D721Med (cell line): ENCODE results near the gene OR2A14.
"Not testable (repeated sequence)": the region's sequence is repeated elsewhere in the genome, so short reads cannot be mapped to it uniquely, and the experiment has no call there.

Experiments
- DNase-seq: peaks from one replicate; pipeline ENCODE4 v3.0.0; 2011; ENCODE audit warnings: low spot score; ENCODE audit not compliant: insufficient read length
- FAIRE-seq: peaks from 2 replicates; lab custom pipeline; 2011; peaks lifted over from hg19 to GRCh38; lab: Jason Lieb, UNC
- CTCF ChIP-seq: IDR thresholded peaks from 2 replicates; pipeline ENCODE4 v1.5.1; 2012; ENCODE audit warnings: mild to moderate bottlenecking, control low read depth; ENCODE audit not compliant: insufficient read depth; ENCODE audit errors: missing control alignments

OR2A14 gene

GRCh38 chr7:144144426-144144825 is 21.4 kb downstream of the OR2A14 start:
- FAIRE-seq: no peak
- TF ChIP-seq CTCF: no peak
- no peak for DNase-seq

- TF ChIP-seq CTCF: no peak
- FAIRE-seq: no peak
Measured at GRCh38 chr7:144148224-144148827, 25.4 kb downstream of the OR2A14 start.

GRCh38 chr7:144158861-144159260 is 35.9 kb downstream of the OR2A14 start:
- DNase-seq (no peak), FAIRE-seq (no peak)
- TF ChIP-seq CTCF: no peak

More at GRCh38 chr7:144148224-144148827, 25.4 kb downstream of the OR2A14 start:
- no peak for DNase-seq

- FAIRE-seq (no peak), DNase-seq (no peak)
- no peak for TF ChIP-seq CTCF
Measured at GRCh38 chr7:144164784-144165183, 41.8 kb downstream of the OR2A14 start.

- DNase-seq, FAIRE-seq: not testable (repeated sequence)
Measured at GRCh38 chr7:144171594-144172350, 48.8 kb downstream of the OR2A14 start.

- TF ChIP-seq CTCF: no peak
- FAIRE-seq (no peak), DNase-seq (no peak)
Measured at GRCh38 chr7:144174613-144175012, 51.6 kb downstream of the OR2A14 start.

- DNase-seq, FAIRE-seq: not testable (repeated sequence)
Measured at GRCh38 chr7:144178380-144179164, 55.6 kb downstream of the OR2A14 start.

GRCh38 chr7:144179165-144179479 is 56.1 kb downstream of the OR2A14 start:
- DNase-seq, FAIRE-seq: not testable (repeated sequence)
